GM12891 (cell line): ENCODE results near the gene DUSP22.

Experiments
- DNase-seq: peaks from one replicate; pipeline ENCODE4 v3.0.0; 2011; ENCODE audit warnings: low spot score; ENCODE audit not compliant: insufficient read length
- FAIRE-seq: peaks from 2 replicates; lab custom pipeline; 2011; peaks lifted over from hg19 to GRCh38; lab: Jason Lieb, UNC
- PAX5 ChIP-seq: IDR thresholded peaks from 2 replicates; pipeline ENCODE4 v1.6.1; 2011; ENCODE audit warnings: low read length, moderate library complexity, mild to moderate bottlenecking; ENCODE audit not compliant: insufficient read depth, severe bottlenecking
- POLR2A ChIP-seq: IDR thresholded peaks from 2 replicates; pipeline ENCODE4 v1.6.1; 2011; ENCODE audit warnings: low read depth, low read length, control low read depth
- POLR2AphosphoS5 ChIP-seq: IDR thresholded peaks from 2 replicates; pipeline ENCODE4 v1.6.1; 2011; ENCODE audit warnings: low read depth, low read length, control low read depth
- POU2F2 ChIP-seq: IDR thresholded peaks from 2 replicates; pipeline ENCODE4 v1.6.1; 2011; ENCODE audit warnings: low read depth, mild to moderate bottlenecking, control low read depth, low read length, moderate library complexity
- SPI1 ChIP-seq: IDR thresholded peaks from 2 replicates; pipeline ENCODE4 v1.6.1; 2011; ENCODE audit warnings: low read depth, low read length, control low read depth
- TAF1 ChIP-seq: IDR thresholded peaks from 2 replicates; pipeline ENCODE4 v1.6.1; 2011; ENCODE audit warnings: low read depth, low read length, control low read depth

The DUSP22 gene

GRCh38 chr6:352474-352873 is 60.2 kb downstream of the DUSP22 start:
- TF ChIP-seq PAX5: no peak
- DNase-seq (no peak), FAIRE-seq (no peak)

- DNase-seq (no peak), FAIRE-seq (no peak)
- TF ChIP-seq POLR2A (0 out of 2 replicates have a peak, but pooled peaks have one; percentile 6), TAF1 (no peak)
These were observed 60.7 kb downstream of the DUSP22 start for GRCh38 chr6:352896-353470.

DNA sequence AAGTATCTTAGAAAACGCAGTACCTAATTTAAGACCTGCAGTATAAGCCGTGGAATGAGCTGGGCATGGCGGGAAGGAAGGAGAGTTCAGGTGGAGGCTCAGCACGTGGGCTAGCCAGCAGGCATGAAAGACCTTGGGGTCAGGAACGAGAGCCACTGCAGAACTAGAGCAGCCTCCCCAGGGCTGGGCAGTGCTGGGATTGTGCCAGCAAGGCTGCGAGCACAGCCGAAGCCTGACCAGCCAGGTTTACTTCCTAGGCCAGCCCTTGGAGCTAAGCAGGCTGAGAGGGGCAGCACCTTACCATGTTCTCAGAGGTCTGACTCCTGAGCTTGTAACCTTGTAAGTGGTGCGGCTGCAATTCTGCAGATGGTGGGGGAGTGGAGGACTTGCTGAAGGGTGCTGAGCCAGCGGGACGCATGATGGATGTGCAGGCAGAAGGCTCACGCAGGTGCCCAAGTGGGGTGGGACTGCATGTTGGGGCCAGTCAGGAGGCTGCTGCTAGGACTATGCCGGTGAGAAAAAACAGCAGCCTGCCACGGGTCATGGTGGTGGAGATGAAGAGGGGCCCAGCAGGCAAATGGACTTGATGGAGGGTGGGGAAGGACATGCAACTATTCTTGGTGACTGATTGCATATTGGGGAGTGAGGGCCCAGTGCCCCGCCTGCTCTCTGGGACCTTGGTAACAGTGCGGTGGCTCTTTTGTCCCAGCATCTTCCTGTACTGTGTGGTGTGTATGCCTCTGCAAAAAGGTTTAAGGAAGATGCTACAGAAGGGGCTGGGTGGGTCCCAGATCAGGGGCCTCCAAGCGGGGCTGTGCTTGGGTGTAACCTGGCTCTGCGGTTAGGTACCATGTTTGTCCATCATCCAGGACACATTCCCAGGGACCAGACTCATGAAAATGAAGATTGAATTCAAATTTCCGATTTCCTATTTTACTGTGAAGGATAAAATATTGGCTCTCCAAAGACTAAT is 61.6 kb downstream of the DUSP22 start:
- TF ChIP-seq POLR2A (no peak), SPI1 (no peak), POLR2AphosphoS5 (no peak), PAX5 (no peak), TAF1 (no peak), POU2F2 (no peak)

DNA sequence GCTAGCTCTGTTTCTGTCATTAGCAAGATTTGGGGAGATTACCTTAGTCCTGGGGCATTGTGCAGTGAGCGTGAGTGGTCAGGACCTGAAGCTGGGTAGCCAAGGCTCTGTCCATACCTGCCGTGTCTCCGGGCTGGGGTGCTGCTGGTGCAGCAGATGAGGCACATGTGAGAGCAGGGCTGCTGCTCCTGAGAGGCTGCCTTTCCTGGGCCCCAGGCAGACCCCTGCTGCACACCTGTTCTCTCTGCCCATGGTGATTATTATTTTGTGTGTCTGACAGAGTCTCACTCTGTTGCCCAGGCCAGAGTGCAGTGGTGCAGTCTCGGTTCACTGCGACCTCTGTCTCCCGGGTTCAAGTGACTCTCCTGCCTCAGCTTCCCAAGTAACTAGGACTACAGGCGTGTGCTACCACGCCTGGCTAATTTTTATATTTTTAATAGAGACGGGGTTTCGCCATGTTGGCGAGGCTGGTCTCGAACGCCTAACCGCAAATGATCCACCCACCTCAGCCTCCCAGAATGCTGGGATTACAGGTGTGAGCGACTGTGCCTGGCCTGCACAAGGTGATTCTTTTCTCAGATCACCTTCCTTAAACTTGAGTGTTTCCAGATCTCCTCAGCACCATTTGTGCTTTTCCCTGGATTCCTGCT is 62.5 kb downstream of the DUSP22 start:
- DNase-seq (no peak), FAIRE-seq (peak; percentile 45)
- TF ChIP-seq POU2F2 (no peak), SPI1 (no peak), POLR2A (no peak), POLR2AphosphoS5 (no peak), PAX5 (no peak), TAF1 (no peak)

More for the DNA sequence above, 61.6 kb downstream of the DUSP22 start:
- DNase-seq (no peak), FAIRE-seq (no peak)

GRCh38 chr6:355373-356208 is 63.3 kb downstream of the DUSP22 start:
- FAIRE-seq (peak; percentile 91), DNase-seq (no peak)
- TF ChIP-seq POLR2A (no peak), SPI1 (peak; percentile 44; the same call in 1 of the 2 replicates)

DNA sequence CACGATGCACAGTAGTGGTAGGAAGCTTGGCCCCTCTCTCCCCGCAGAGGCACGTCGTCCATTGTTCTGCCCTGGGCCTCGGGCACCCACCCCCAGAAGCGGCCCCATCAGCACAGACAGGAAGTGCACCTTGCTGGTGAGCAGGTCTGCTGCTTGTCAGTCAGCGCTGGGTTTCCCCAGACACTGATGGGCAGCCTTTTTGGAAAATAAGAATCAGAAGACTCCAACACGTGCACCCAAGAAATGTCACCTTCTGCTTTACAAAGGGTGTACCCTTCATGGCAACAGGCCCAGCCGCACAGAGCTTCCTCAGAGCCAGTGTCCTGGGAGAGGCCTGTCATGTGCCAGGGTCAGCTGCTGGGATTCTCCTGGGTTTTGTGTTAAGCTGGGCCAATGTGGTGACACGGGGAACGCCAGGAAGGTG is 64.6 kb downstream of the DUSP22 start:
- TF ChIP-seq PAX5: no peak
- peak; percentile 80 for TF ChIP-seq SPI1
- TF ChIP-seq TAF1: no peak
- TF ChIP-seq POU2F2: 0 out of 2 replicates have a peak, but pooled peaks have one; percentile 22
- DNase-seq: peak; percentile 75
- FAIRE-seq: peak; percentile 91

DNA sequence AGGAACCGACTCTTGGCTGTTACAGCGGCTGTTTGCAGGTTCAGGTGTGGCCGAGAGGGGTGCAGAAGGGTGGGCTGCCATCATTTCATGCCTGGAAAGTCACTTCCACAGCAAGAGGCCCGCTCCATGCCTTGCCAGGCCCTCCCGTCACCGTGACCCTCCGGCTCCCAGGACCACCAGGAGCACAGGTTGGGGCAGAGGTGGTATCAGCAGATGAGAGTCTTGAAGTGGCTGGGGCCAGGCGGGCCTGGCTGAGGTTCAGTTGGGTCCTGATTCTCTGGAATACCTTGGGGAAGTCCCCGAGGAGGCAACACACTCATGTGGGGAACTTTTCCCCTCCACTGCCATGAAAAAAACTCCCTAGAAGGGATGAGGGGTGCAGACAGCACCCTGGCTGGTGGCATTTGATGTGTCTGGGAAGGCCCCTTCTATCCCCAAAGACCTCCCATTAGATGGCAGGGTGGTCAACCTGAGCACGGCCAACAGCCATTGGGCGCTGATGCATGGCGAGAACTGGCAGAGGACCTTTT is 65.0 kb downstream of the DUSP22 start:
- no peak for FAIRE-seq
- TF ChIP-seq POLR2AphosphoS5: no peak
- no peak for TF ChIP-seq POU2F2
- no peak for TF ChIP-seq TAF1
- no peak for TF ChIP-seq SPI1
- TF ChIP-seq PAX5: no peak
- no peak for TF ChIP-seq POLR2A
- no peak for DNase-seq

GRCh38 chr6:357791-358341 is 65.6 kb downstream of the DUSP22 start:
- TF ChIP-seq POLR2AphosphoS5 (0 out of 2 replicates have a peak, but pooled peaks have one; percentile 10), TAF1 (no peak), POLR2A (0 out of 2 replicates have a peak, but pooled peaks have one; percentile 31), SPI1 (no peak)
- DNase-seq (no peak), FAIRE-seq (peak; percentile 59)

- DNase-seq (no peak), FAIRE-seq (no peak)
- TF ChIP-seq SPI1 (peak; percentile 32; the same call in 1 of the 2 replicates), PAX5 (no peak)
These were observed 66.1 kb downstream of the DUSP22 start for GRCh38 chr6:358432-358831.
